H1 (cell line): ENCODE measurements around the gene NDUFB3. TPM values are rescaled to one million over a fixed set of nuclear protein-coding genes. Genes with fewer than 3 reads are reported as not detected.
A peak's percentile ranks its signal among the peaks of the same experiment; 100 is the strongest.

Source experiments
- CTCF ChIA-PET: fragments of 300-600 bp; sonication (Branson Sonifier 250); formaldehyde crosslinking; loops from one replicate; lab custom pipeline; 2021; ENCODE audit not compliant: partially characterized antibody; lab: Charles Lee
- POLR2A ChIA-PET: fragments of 300-600 bp; sonication (Branson Sonifier 250); formaldehyde crosslinking; loops from one replicate; lab custom pipeline; 2021; ENCODE audit warnings: inconsistent platforms; ENCODE audit not compliant: partially characterized antibody; lab: Charles Lee
- DNase-seq, 2 experiments: peaks; one replicate each; pipeline versions ENCODE4 v3.0.0 to v3.0.0-alpha.2; 2010 to 2022; ENCODE audit warnings: low spot score in 2 of 2, low read depth in 1 of 2, mixed read lengths in 1 of 2
- FAIRE-seq: peaks from 2 replicates; lab custom pipeline; 2011; peaks lifted over from hg19 to GRCh38; lab: Jason Lieb, UNC
- H2AFZ ChIP-seq: 2 replicates; pipeline ENCODE4 v1.8.1; 2012; ENCODE audit warnings: low read length, inconsistent platforms
- H2AK5ac ChIP-seq: 2 replicates; pipeline ENCODE4 v1.6.1; 2013; ENCODE audit warnings: low read depth, low read length
- H2BK120ac ChIP-seq: replicated peaks from 2 replicates; pipeline ENCODE3; 2013; ENCODE audit warnings: low read depth, low read length, inconsistent platforms
- H2BK12ac ChIP-seq: 2 replicates; pipeline ENCODE4 v1.6.1; 2013; ENCODE audit warnings: low read depth, low read length
- H2BK15ac ChIP-seq: 2 replicates; pipeline ENCODE4 v1.6.1; 2013; ENCODE audit warnings: low read length
- H2BK20ac ChIP-seq: 2 replicates; pipeline ENCODE4 v1.6.1; 2013; ENCODE audit warnings: low read length
- H2BK5ac ChIP-seq: 2 replicates; pipeline ENCODE4 v1.6.1; 2013; ENCODE audit warnings: low read depth, low read length
- H3K14ac ChIP-seq: 2 replicates; pipeline ENCODE4 v1.6.1; 2013; ENCODE audit warnings: inconsistent platforms; ENCODE audit not compliant: insufficient read length
- H3K18ac ChIP-seq: 2 replicates; pipeline ENCODE4 v1.6.1; 2013; ENCODE audit warnings: low read length; ENCODE audit errors: extremely low read depth
- H3K23ac ChIP-seq: 2 replicates; pipeline ENCODE4 v1.6.1; 2013; ENCODE audit warnings: inconsistent platforms; ENCODE audit not compliant: insufficient read length
- H3K23me2 ChIP-seq: 2 replicates; pipeline ENCODE4 v1.6.1; 2013; ENCODE audit warnings: low read depth, low read length
- H3K27ac ChIP-seq: 2 replicates; pipeline ENCODE4 v1.6.1; 2011; ENCODE audit warnings: low read depth, low read length, inconsistent platforms
- H3K27me3 ChIP-seq, 4 experiments: replicated peaks in 1 of 4; 1 replicate in 1 of 4; 2 replicates in 3 of 4; pipeline versions ENCODE4 v1.6.1 to v1.8.1; 2011 to 2013; ENCODE audit warnings: low read length in 3 of 4, mild to moderate bottlenecking in 3 of 4, inconsistent platforms in 2 of 4, mixed read lengths in 2 of 4, moderate library complexity in 1 of 4; ENCODE audit not compliant: control insufficient read depth in 3 of 4, insufficient read depth in 3 of 4; ENCODE audit errors: extremely low read depth in 1 of 4
- H3K36me3 ChIP-seq, 4 experiments: 2 replicates each; pipeline versions ENCODE4 v1.6.1 to v1.8.1; 2011 to 2013; ENCODE audit warnings: mild to moderate bottlenecking in 4 of 4, low read length in 3 of 4, moderate library complexity in 2 of 4, control low read depth in 1 of 4, inconsistent platforms in 1 of 4; ENCODE audit not compliant: insufficient read depth in 4 of 4, control insufficient read depth in 2 of 4
- H3K4ac ChIP-seq: replicated peaks from 2 replicates; pipeline ENCODE3; 2013; ENCODE audit warnings: low read length, low read depth, mixed read lengths, inconsistent platforms; ENCODE audit not compliant: insufficient read length
- H3K4me1 ChIP-seq, 4 experiments: replicated peaks in 1 of 4; 1 replicate in 1 of 4; 2 replicates in 3 of 4; pipeline versions ENCODE4 v1.6.1 to v1.8.1; 2011 to 2013; ENCODE audit warnings: low read length in 3 of 4, inconsistent platforms in 2 of 4, mixed read lengths in 1 of 4; ENCODE audit not compliant: insufficient read depth in 4 of 4, control insufficient read depth in 3 of 4
- H3K4me2 ChIP-seq, 2 experiments: 2 replicates each; pipeline versions ENCODE4 v1.6.1 to v1.8.1; 2011 to 2013; ENCODE audit warnings: low read depth in 2 of 2, low read length in 2 of 2, control low read depth in 1 of 2, inconsistent platforms in 1 of 2, mild to moderate bottlenecking in 1 of 2; ENCODE audit not compliant: insufficient read depth in 1 of 2
- H3K4me3 ChIP-seq, 4 experiments: fragments of 200-600, 300-600 bp in 1 of 4; sonication (generic), shearing (Covaris generic), sonication (Bioruptor Twin) in 1 of 4; 2 replicates each; pipeline versions ENCODE4 v1.5.1 to v1.8.1; 2011 to 2016; ENCODE audit warnings: low read length in 4 of 4, low read depth in 3 of 4, control low read depth in 2 of 4, inconsistent platforms in 2 of 4, mild to moderate bottlenecking in 2 of 4, mixed read lengths in 1 of 4, moderate library complexity in 1 of 4; ENCODE audit not compliant: insufficient read depth in 2 of 4; ENCODE audit errors: extremely low read depth in 1 of 4
- H3K56ac ChIP-seq: replicated peaks from 2 replicates; pipeline ENCODE3; 2013; ENCODE audit warnings: low read depth, mild to moderate bottlenecking, mixed read lengths, low read length, inconsistent platforms; ENCODE audit not compliant: insufficient read length
- H3K79me1 ChIP-seq: 2 replicates; pipeline ENCODE4 v1.6.1; 2013; ENCODE audit warnings: low read depth, low read length, control low read depth
- H3K79me2 ChIP-seq, 2 experiments: 2 replicates each; pipeline versions ENCODE4 v1.6.1 to v1.8.1; 2012 to 2013; ENCODE audit warnings: low read length in 2 of 2, mild to moderate bottlenecking in 2 of 2, inconsistent platforms in 1 of 2; ENCODE audit not compliant: insufficient read depth in 2 of 2, control insufficient read depth in 1 of 2
- H3K9ac ChIP-seq, 4 experiments: replicated peaks in 1 of 4; 1 replicate in 1 of 4; 2 replicates in 3 of 4; pipeline versions ENCODE4 v1.6.1 to v1.8.1; 2011 to 2013; ENCODE audit warnings: low read depth in 3 of 4, low read length in 3 of 4, control low read depth in 2 of 4, mild to moderate bottlenecking in 2 of 4, moderate library complexity in 2 of 4, inconsistent platforms in 1 of 4; ENCODE audit errors: extremely low read depth in 1 of 4
- H3K9me3 ChIP-seq, 2 experiments: 2 replicates each; pipeline versions ENCODE4 v1.6.1 to v1.8.1; 2012 to 2013; ENCODE audit warnings: mild to moderate bottlenecking in 2 of 2, moderate library complexity in 2 of 2, control low read depth in 1 of 2, inconsistent platforms in 1 of 2, low read depth in 1 of 2, low read length in 1 of 2, mixed read lengths in 1 of 2; ENCODE audit not compliant: insufficient read depth in 2 of 2
- H4K20me1 ChIP-seq, 2 experiments: replicated peaks in 1 of 2; 2 replicates each; pipeline versions ENCODE3 to v1.8.1; 2011 to 2013; ENCODE audit warnings: inconsistent platforms in 2 of 2, low read length in 2 of 2, mild to moderate bottlenecking in 1 of 2; ENCODE audit not compliant: insufficient read depth in 2 of 2, control insufficient read depth in 1 of 2
- H4K5ac ChIP-seq: 2 replicates; pipeline ENCODE4 v1.6.1; 2013; ENCODE audit warnings: low read length, low read depth, mixed read lengths, inconsistent platforms; ENCODE audit not compliant: insufficient read length
- H4K8ac ChIP-seq: 2 replicates; pipeline ENCODE4 v1.8.0; 2013; ENCODE audit warnings: mild to moderate bottlenecking, moderate library complexity, low read length, inconsistent platforms; ENCODE audit not compliant: insufficient read depth; ENCODE audit errors: extremely low read depth
- H4K91ac ChIP-seq: replicated peaks from 2 replicates; pipeline ENCODE3; 2013; ENCODE audit warnings: low read length, mixed read lengths, inconsistent platforms; ENCODE audit not compliant: insufficient read length
- ASH2L ChIP-seq: fragments of 200-600, 300-600 bp; sonication (generic); IDR thresholded peaks from one replicate; pipeline ENCODE4 v1.7.1; 2017; ENCODE audit warnings: low read length
- CEBPB ChIP-seq: IDR thresholded peaks from 2 replicates; pipeline ENCODE4 v1.6.1; 2012; ENCODE audit warnings: low read depth, low read length
- GABPA ChIP-seq: IDR thresholded peaks from 2 replicates; pipeline ENCODE4 v1.6.1; 2011; ENCODE audit warnings: mild to moderate bottlenecking, low read length, moderate library complexity, borderline replicate concordance; ENCODE audit not compliant: insufficient read depth
- HDAC6 ChIP-seq: IDR thresholded peaks from one replicate; pipeline ENCODE4 v1.7.1; 2012; ENCODE audit warnings: low read depth, mild to moderate bottlenecking, inconsistent platforms, low read length, moderate library complexity
- KDM4A ChIP-seq: IDR thresholded peaks from one replicate; pipeline ENCODE4 v1.7.1; 2012; ENCODE audit warnings: low read depth, mild to moderate bottlenecking, moderate library complexity, low read length, inconsistent platforms; ENCODE audit not compliant: severe bottlenecking
- MAFK ChIP-seq: IDR thresholded peaks from 2 replicates; pipeline ENCODE4 v1.6.1; 2012; ENCODE audit warnings: low read depth, mild to moderate bottlenecking, improper control_type of control experiment, low read length
- PHF8 ChIP-seq: fragments of 200-600 bp; sonication (generic); conservative IDR thresholded peaks from 2 replicates; pipeline ENCODE4 v1.7.1; 2012; ENCODE audit warnings: low read depth, mild to moderate bottlenecking, inconsistent platforms, low read length, moderate library complexity
- POLR2A ChIP-seq, 2 experiments: IDR thresholded peaks; 1 replicate in 1 of 2; 2 replicates in 1 of 2; pipeline ENCODE4 v1.6.1; 2011; ENCODE audit warnings: low read depth in 2 of 2, low read length in 2 of 2, mild to moderate bottlenecking in 2 of 2; ENCODE audit errors: control extremely low read depth in 1 of 2
- RBBP5 ChIP-seq: IDR thresholded peaks from 2 replicates; pipeline ENCODE4 v1.7.1; 2012; ENCODE audit warnings: low read depth, mild to moderate bottlenecking, inconsistent platforms, low read length, moderate library complexity, borderline replicate concordance
- TCF12 ChIP-seq: IDR thresholded peaks from 2 replicates; pipeline ENCODE4 v1.6.1; 2011; ENCODE audit warnings: low read depth, mild to moderate bottlenecking, low read length
- YY1 ChIP-seq: IDR thresholded peaks from 2 replicates; pipeline ENCODE4 v1.6.1; 2011; ENCODE audit warnings: low read depth, mild to moderate bottlenecking, low read length
- WGBS, 2 experiments: shearing (Covaris generic) in 1 of 2; methylation state at CpG; one replicate each; pipeline versions ENCODE4 v1.1.6 to v1.1.7; 2013 to 2015; ENCODE audit warnings: low lambda C conversion rate in 2 of 2, mixed read lengths in 2 of 2, inconsistent platforms in 1 of 2, low coverage in 1 of 2, missing lambda C conversion rate in 1 of 2; ENCODE audit not compliant: insufficient replicate concordance in 2 of 2, insufficient coverage in 1 of 2, insufficient read length in 1 of 2; ENCODE audit errors: extremely low coverage in 1 of 2, missing lambda C conversion rate in 1 of 2; 5-methylcytosine and 5-hydroxymethylcytosine counted together
- polyA plus RNA-seq, 7 experiments: library from polyadenylated mRNA; depleted of rRNA in 3 of 7; stranded (reverse) in 5 of 7; unstranded in 2 of 7; fragments of >200 nt in 5 of 7; fragments of 200-250 nt in 2 of 7; gene quantifications; 1 replicate in 5 of 7; 2 replicates in 1 of 7; 4 replicates in 1 of 7; pipeline versions ENCODE4 v1.2.1 to v1.2.3, GENCODE V29; 2011 to 2013; ENCODE audit warnings: missing spikeins in 2 of 7, mixed read lengths in 2 of 7
- total RNA-seq: library from RNA; stranded (reverse); fragmentation: NEBNext Ultra II Directional; extraction: Animal tissue kit (Norgen Biotek cat#: 25700); gene quantifications from 2 replicates; pipeline ENCODE4 v1.2.1, GENCODE V29; 2021

NDUFB3 gene
- total and polyA plus RNA-seq, 2 of the 8 experiments (the other 6 are each of a cell fraction or from before 2014, with no cell fraction given): 38.2 to 55.3 TPM

DNA sequence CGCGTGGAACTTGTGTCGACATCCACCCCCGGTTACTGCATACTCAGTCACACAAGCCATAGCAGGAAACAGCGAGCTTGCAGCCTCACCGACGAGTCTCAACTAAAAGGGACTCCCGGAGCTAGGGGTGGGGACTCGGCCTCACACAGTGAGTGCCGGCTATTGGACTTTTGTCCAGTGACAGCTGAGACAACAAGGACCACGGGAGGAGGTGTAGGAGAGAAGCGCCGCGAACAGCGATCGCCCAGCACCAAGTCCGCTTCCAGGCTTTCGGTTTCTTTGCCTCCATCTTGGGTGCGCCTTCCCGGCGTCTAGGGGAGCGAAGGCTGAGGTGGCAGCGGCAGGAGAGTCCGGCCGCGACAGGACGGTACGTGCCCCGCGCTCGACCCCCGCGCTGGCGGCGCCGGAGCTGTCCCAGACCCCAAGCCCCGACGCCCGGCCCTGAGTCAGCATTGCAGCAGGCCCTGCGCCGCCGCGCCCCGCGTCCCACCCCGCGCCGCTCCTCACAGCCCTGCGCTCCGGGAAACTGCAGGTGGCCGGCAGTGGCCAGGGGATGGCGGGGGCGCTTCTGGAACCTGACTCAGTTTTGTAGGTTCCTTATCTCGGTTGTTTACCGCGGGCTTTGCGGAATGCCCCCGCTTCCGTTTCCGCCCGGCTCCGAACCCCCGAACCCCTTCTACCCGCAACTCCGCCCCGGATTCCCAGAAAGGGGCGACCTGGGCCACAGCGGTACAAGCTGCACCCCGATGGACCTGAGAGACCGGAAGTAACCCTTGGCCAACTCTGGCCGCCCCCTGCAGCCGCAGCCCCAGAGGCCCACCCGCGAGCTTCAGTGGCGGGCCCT, 44.5 kb downstream of the NDUFB3 start, which contains the start of gene CFLAR:
Gene CFLAR (plus strand): TSS at position 50 of the 844 bp plus-strand sequence. CDS start 13,702 bp downstream, outside the sequence.
- CTCF ChIA-PET: interaction anchor here (0.6 to 2.4 kb wide), 9 partner anchors 8 to 153 kb away, joined by 3 to 9 read pairs (median 5); partner anchors contain the start of gene ORC2
- H4K91ac ChIP-seq: peak within 1 kb of the TSS; percentile 83
- WGBS, 2 experiments: 8% methylated on average over 50 of the region's 75 CpGs; no CpG with 5 or more reads in 1 of the 2 experiments
- TF ChIP-seq POLR2A (IDR thresholded peaks at IDR 0.05; ENCODE audit: control extremely low read depth in 1 of 2, low read depth in 2 of 2, low read length in 2 of 2) (peak in 1 of 2 experiments; percentile 83; a peak in 2 of 3 replicates), TCF12 (no peak), YY1 (peak; percentile 85), ASH2L (peak; percentile 83), HDAC6 (no peak), RBBP5 (peak; percentile 86; the same call in 1 of the 2 replicates), GABPA (0 out of 2 replicates have a peak, but pooled peaks have one; percentile 44), KDM4A (peak; percentile 68), CEBPB (peak; percentile 1; the same call in 1 of the 2 replicates), PHF8 (peak; percentile 79), MAFK (no peak; the same call in 1 of the 2 replicates)

More for the DNA sequence above, 44.5 kb downstream of the NDUFB3 start, which contains the start of gene CFLAR:
- Histone ChIP-seq H3K36me3 (no peaks in the 10 kb centered on the region), H3K4ac (peak within 1 kb of the TSS; percentile 98), H3K4me1 (peaks cover 4 to 11% (median 7%) of the 10 kb centered on the region in 4 experiments), H2AFZ (peak within 1 kb of the TSS; percentile 31; the same call in 1 of the 2 replicates), H3K79me1 (no peaks in the 10 kb centered on the region), H3K23me2 (peaks cover 9% of the 10 kb centered on the region), H3K27me3 (no peaks in the 10 kb centered on the region), H3K56ac (peak within 1 kb of the TSS; percentile 73), H4K5ac (peak within 1 kb of the TSS; percentile 88), H3K4me3 (peak within 1 kb of the TSS; percentile 52 to 87 (median 70)), H2AK5ac (no peak within 1 kb of the TSS), H3K14ac (no peak within 1 kb of the TSS), H3K9me3 (peaks cover 0 to 4% of the 10 kb centered on the region in 2 experiments; a peak in 1 of 4 replicates), H2BK120ac (peak within 1 kb of the TSS; percentile 55), H2BK20ac (no peak within 1 kb of the TSS), H2BK15ac (peak within 1 kb of the TSS; percentile 92; the same call in 1 of the 2 replicates), H4K8ac (peak within 1 kb of the TSS; percentile 97), H4K20me1 (peaks cover 0 to 2% of the 10 kb centered on the region in 2 experiments), H3K23ac (no peak within 1 kb of the TSS), H2BK5ac (peak within 1 kb of the TSS; percentile 68; the same call in 1 of the 2 replicates), H3K9ac (peak within 1 kb of the TSS; percentile 79 to 83 (median 80)), H3K4me2 (peak within 1 kb of the TSS; percentile 54 to 89), H3K18ac (peak within 1 kb of the TSS; percentile 71), H2BK12ac (0 out of 2 replicates have a peak within 1 kb of the TSS, but pooled peaks have one; percentile 75), H3K27ac (peak within 1 kb of the TSS; percentile 58), H3K79me2 (no peaks in the 10 kb centered on the region)
- DNase-seq (no peak), FAIRE-seq (no peak)
- POLR2A ChIA-PET: interaction anchor here (0.6 to 3.7 kb wide), 10 partner anchors 11 to 252 kb away, joined by 3 to 16 read pairs (median 6); partner anchors contain the start of genes CLK1, NIF3L1, ORC2 and PPIL3
